WERI-Rb-1 (cell line): ENCODE results near the gene GPSM3.
"Not testable (repeated sequence)": the region's sequence is repeated elsewhere in the genome, so short reads cannot be mapped to it uniquely, and the experiment has no call there.

Experiments used
- DNase-seq: peaks from one replicate; pipeline ENCODE4 v3.0.0-alpha.2; 2020
- H3K27ac ChIP-seq: fragments of 250-450 bp; sonication (Bioruptor Pico); 2 replicates; pipeline ENCODE4 v1.5.1; 2020; ENCODE audit warnings: mild to moderate bottlenecking, moderate library complexity
- H3K27me3 ChIP-seq: fragments of 250-450 bp; sonication (Bioruptor Pico); 2 replicates; pipeline ENCODE4 v1.5.1; 2021; ENCODE audit warnings: mild to moderate bottlenecking, low read depth, moderate library complexity; ENCODE audit not compliant: insufficient read depth, severe bottlenecking
- H3K36me3 ChIP-seq: fragments of 250-450 bp; sonication (Bioruptor Pico); 2 replicates; pipeline ENCODE4 v1.5.1; 2020; ENCODE audit warnings: mild to moderate bottlenecking, moderate library complexity
- H3K4me3 ChIP-seq: 2 replicates; pipeline ENCODE4 v1.5.1; 2011; ENCODE audit warnings: low read depth, mild to moderate bottlenecking, control low read depth, low read length
- H3K9me3 ChIP-seq: fragments of 250-450 bp; sonication (Bioruptor Pico); 2 replicates; pipeline ENCODE4 v1.5.1; 2021; ENCODE audit warnings: mild to moderate bottlenecking, moderate library complexity; ENCODE audit not compliant: severe bottlenecking
- TF ChIP-seq, protein P1 (sequence below): IDR thresholded peaks from 2 replicates; pipeline ENCODE4 v1.5.1; 2011; ENCODE audit warnings: low read depth, mild to moderate bottlenecking, control low read depth, inconsistent platforms, low read length

GPSM3 gene

DNA sequence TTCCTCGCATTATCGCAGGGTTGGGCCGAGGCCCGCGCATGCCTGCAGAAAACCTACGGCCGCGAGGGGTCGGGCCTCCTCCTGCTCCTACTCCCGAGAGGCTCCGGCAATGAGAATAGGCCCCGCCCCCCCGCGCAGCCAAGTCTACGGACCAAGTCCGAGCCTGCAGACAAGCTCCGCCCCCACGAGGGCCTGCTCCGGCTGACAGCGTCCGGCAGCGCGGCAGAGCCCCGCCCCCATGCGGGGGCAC is 3.1 kb upstream of the GPSM3 start:
- H3K4me3 ChIP-seq, result peak overlapping the region; percentile 96
- peak; percentile 100 for DNase-seq
- peak overlapping the region; percentile 100 for H3K27ac ChIP-seq
- no peaks in the 10 kb centered on the region for H3K9me3 ChIP-seq
- TF ChIP-seq, protein P1, sequence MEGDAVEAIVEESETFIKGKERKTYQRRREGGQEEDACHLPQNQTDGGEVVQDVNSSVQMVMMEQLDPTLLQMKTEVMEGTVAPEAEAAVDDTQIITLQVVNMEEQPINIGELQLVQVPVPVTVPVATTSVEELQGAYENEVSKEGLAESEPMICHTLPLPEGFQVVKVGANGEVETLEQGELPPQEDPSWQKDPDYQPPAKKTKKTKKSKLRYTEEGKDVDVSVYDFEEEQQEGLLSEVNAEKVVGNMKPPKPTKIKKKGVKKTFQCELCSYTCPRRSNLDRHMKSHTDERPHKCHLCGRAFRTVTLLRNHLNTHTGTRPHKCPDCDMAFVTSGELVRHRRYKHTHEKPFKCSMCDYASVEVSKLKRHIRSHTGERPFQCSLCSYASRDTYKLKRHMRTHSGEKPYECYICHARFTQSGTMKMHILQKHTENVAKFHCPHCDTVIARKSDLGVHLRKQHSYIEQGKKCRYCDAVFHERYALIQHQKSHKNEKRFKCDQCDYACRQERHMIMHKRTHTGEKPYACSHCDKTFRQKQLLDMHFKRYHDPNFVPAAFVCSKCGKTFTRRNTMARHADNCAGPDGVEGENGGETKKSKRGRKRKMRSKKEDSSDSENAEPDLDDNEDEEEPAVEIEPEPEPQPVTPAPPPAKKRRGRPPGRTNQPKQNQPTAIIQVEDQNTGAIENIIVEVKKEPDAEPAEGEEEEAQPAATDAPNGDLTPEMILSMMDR, result peak; percentile 52; the same call in 1 of the 2 replicates
- no peaks in the 10 kb centered on the region for H3K27me3 ChIP-seq
- H3K36me3 ChIP-seq, result peaks cover 3% of the 10 kb centered on the region; the same call in 1 of the 2 replicates

DNA sequence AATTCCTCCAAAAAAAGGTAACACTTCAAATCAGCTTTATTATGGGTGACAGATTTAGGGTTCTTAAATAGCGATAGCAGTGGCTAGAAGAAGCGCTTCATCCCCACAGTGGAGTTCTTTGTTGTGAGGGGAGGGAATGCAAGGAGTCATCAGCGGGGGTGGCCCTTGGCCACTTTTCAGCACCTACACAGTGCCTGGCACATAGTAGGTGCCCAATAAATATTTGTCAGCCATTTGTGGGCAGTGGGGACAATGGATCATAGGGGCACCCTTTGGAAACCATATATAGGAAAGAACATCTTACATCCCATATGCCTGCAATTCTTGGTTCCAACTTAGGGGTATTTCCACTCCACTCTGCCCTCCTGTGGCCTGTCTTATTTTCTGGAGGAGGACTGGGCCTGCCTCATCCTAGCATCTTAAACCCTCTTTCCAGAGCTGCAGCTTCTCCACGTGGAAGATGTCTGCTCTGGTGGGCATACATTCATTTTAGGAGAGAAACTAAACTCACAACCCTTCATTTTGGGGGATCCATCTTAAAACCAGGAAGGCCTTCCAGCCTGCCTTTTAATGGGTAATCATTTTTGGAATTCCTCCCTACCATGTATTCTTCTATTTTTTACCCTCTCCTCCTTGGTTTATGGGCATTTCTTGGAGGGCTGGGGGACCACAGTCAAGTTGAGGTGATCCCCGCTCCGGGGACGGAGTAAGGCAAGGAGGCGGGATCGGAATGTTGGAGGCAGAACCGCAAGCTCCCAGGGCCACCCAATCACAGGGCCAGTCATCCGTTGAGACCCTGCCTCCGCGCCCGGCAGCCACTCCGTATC is 2.6 kb upstream of the GPSM3 start:
- DNase-seq, result peak; percentile 74
- Histone ChIP-seq H3K27ac (peak overlapping the region; percentile 70), H3K9me3 (no peaks in the 10 kb centered on the region), H3K27me3 (no peaks in the 10 kb centered on the region), H3K36me3 (peaks cover 3% of the 10 kb centered on the region; the same call in 1 of the 2 replicates), H3K4me3 (peak overlapping the region; percentile 62)
- TF ChIP-seq, protein P1, result peak; percentile 76

DNA sequence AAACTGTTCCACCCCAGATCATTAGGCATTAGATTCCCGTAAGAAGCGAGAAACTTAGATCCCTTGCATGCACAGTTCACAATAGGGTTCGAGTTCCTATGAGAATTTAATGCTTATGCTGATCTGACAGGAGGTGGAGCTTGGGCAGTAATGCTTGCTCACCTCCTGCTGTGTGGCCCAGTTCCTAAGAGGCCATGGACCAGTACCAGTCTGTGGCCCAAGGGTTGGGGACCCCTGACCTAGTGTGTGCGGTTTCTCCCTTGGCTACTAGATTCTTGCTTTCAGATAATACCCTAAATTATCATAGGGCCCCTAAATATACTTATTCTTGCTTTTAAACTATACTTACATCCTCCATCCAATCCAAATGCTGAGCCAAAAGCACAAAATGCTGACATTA is 1.9 kb upstream of the GPSM3 start:
- TF ChIP-seq, protein P1, result no peak
- H3K9me3 ChIP-seq, result no peaks in the 10 kb centered on the region
- H3K27ac ChIP-seq, result peak overlapping the region; percentile 70
- H3K27me3 ChIP-seq, result no peaks in the 10 kb centered on the region
- no peak overlapping the region for H3K4me3 ChIP-seq
- no peak for DNase-seq
- peaks cover 3% of the 10 kb centered on the region; the same call in 1 of the 2 replicates for H3K36me3 ChIP-seq

DNA sequence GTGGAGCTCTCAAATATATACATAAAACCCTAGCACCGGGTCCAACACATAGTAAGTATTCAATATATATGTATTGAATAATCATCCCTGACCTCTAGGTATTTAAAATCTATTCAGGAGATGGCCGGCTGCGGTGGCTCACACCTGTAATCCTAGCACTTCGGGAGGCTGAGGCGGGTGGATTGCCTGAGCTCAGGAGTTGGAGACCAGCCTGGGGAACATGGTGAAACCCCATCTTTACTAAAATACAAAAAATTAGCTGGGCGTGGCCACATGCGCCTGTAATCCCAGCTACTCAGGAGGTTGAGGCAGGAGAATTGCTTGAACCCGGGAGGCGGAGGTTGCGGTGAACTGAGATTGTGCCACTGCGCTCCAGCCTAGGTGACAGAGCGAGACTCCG is 653 bp upstream of the GPSM3 start:
- H3K27ac ChIP-seq, DNase-seq, H3K4me3 ChIP-seq: not testable (repeated sequence)

DNA sequence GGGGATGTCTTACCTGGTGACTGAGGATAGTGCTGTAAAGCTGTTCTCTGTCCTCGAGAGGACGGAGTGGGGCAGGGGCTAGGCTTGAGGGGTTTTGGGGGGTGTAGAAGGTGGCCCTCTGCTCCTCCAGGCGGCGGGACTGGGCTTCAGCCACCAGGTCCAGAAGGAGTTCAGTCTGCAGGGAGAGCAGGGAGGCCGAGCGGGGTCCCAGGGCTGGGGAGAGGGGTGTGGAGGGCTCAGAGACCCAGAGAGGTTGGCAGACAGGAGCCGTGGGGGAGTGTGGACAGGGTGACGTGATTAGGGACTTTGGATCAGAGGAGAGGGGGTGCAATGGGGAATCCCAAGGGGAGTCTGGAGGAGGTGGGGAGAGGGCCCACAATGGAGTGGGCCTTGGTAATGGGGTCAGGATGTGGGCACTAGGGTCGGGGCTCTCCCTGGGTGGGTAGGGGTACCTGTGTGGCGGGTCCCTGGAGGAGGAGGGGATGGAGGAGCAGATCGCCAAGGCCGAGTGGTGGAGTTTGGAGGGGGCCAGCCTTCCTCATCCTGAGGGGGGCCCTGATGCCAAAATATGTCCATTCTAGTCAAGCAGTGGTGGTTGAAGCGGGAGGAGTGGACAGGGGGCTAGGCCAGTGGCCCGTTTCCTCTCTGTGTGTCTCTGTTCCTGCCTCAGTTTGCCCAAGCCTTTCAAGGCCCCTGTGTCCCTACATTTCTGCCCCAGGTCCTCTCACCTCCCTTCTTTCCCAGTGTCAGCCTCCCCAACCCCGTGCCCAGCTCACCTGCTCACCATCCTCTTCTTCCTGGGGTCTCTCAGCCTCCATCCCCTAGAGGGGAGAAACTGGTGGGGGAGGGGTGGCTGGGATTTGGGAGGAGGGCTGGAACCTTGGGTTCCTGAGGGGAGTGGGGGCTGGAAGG is 491 bp downstream of the GPSM3 start:
- H3K9me3 ChIP-seq, result no peaks in the 10 kb centered on the region
- TF ChIP-seq, protein P1, result no peak
- no peak for DNase-seq
- H3K27ac ChIP-seq, result no peak overlapping the region
- no peaks in the 10 kb centered on the region for H3K27me3 ChIP-seq
- no peak overlapping the region for H3K4me3 ChIP-seq
- H3K36me3 ChIP-seq, result peaks cover 20% of the 10 kb centered on the region

More for the DNA sequence above, 653 bp upstream of the GPSM3 start:
- H3K9me3 ChIP-seq, H3K36me3 ChIP-seq, H3K27me3 ChIP-seq: not testable (repeated sequence)
